ENCODE measurements around the gene SLC44A5.
"Not testable (repeated sequence)": the region's sequence is repeated elsewhere in the genome, so short reads cannot be mapped to it uniquely, and the experiment has no call there.

SLC44A5 gene

GRCh38 chr1:75423616-75424015 is 187.3 kb downstream of the SLC44A5 start:
- TF ChIP-seq ZNF274 (IDR thresholded peaks at IDR 0.05; ENCODE audit: low read depth, low read length) = no peak

GRCh38 chr1:75423136-75423535 is 187.8 kb downstream of the SLC44A5 start:
- no peak overlapping the region for H3K4me3 ChIP-seq (ENCODE audit: low read length)
- TF ChIP-seq ZNF274 (IDR thresholded peaks at IDR 0.05; ENCODE audit: low read depth, low read length) = no peak

More at GRCh38 chr1:75423616-75424015, 187.3 kb downstream of the SLC44A5 start:
- H3K4me3 ChIP-seq (ENCODE audit: low read length) = no peak overlapping the region

GRCh38 chr1:75421371-75421770 is 189.5 kb downstream of the SLC44A5 start:
- H3K4me3 ChIP-seq (ENCODE audit: low read length) = no peak overlapping the region
- no peak for TF ChIP-seq ZNF274 (IDR thresholded peaks at IDR 0.05; ENCODE audit: low read depth, low read length)

GRCh38 chr1:75415187-75415586 is 195.7 kb downstream of the SLC44A5 start:
- no peak overlapping the region for H3K4me3 ChIP-seq (ENCODE audit: low read length)

GRCh38 chr1:75412616-75413015 is 198.3 kb downstream of the SLC44A5 start:
- no peak overlapping the region for H3K4me3 ChIP-seq (ENCODE audit: low read length)
- TF ChIP-seq ZNF274 (IDR thresholded peaks at IDR 0.05; ENCODE audit: low read depth, low read length) = no peak

More at GRCh38 chr1:75415187-75415586, 195.7 kb downstream of the SLC44A5 start:
- no peak for TF ChIP-seq ZNF274 (IDR thresholded peaks at IDR 0.05; ENCODE audit: low read depth, low read length)

- not testable (repeated sequence) for H3K4me3 ChIP-seq (ENCODE audit: low read length)
Measured at GRCh38 chr1:75404681-75405080, 206.2 kb downstream of the SLC44A5 start.

- H3K4me3 ChIP-seq (ENCODE audit: low read length) = not testable (repeated sequence)
Measured at GRCh38 chr1:75403147-75403646, 207.7 kb downstream of the SLC44A5 start.

GRCh38 chr1:75400716-75401115 is 210.2 kb downstream of the SLC44A5 start:
- H3K4me3 ChIP-seq (ENCODE audit: low read length) = no peak overlapping the region
- TF ChIP-seq ZNF274 (IDR thresholded peaks at IDR 0.05; ENCODE audit: low read depth, low read length) = no peak

- no peak overlapping the region for H3K4me3 ChIP-seq (ENCODE audit: low read length)
- no peak for TF ChIP-seq ZNF274 (IDR thresholded peaks at IDR 0.05; ENCODE audit: low read depth, low read length)
Measured at GRCh38 chr1:75396745-75397144, 214.2 kb downstream of the SLC44A5 start.

GRCh38 chr1:75396260-75396659 is 214.7 kb downstream of the SLC44A5 start:
- TF ChIP-seq ZNF274 (IDR thresholded peaks at IDR 0.05; ENCODE audit: low read depth, low read length) = no peak
- H3K4me3 ChIP-seq (ENCODE audit: low read length) = no peak overlapping the region

GRCh38 chr1:75394386-75395139 is 216.4 kb downstream of the SLC44A5 start:
- H3K4me3 ChIP-seq (ENCODE audit: low read length) = no peak overlapping the region
- TF ChIP-seq ZNF274 (IDR thresholded peaks at IDR 0.05; ENCODE audit: low read depth, low read length) = no peak

- no peak for TF ChIP-seq ZNF274 (IDR thresholded peaks at IDR 0.05; ENCODE audit: low read depth, low read length)
- no peak overlapping the region for H3K4me3 ChIP-seq (ENCODE audit: low read length)
Measured at GRCh38 chr1:75392278-75392677, 218.6 kb downstream of the SLC44A5 start.

GRCh38 chr1:75375476-75376447 is 235.2 kb downstream of the SLC44A5 start:
- peak overlapping the region; percentile 76 for H3K4me3 ChIP-seq (ENCODE audit: low read length)

GRCh38 chr1:75373542-75374159 is 237.3 kb downstream of the SLC44A5 start:
- no peak for TF ChIP-seq ZNF274 (IDR thresholded peaks at IDR 0.05; ENCODE audit: low read depth, low read length)
- H3K4me3 ChIP-seq (ENCODE audit: low read length) = no peak overlapping the region

Measured in GM08714 (cell line).